Measurements from ENCODE around the gene IRF9. TPM values are rescaled to one million over a fixed set of nuclear protein-coding genes. Genes with fewer than 3 reads are reported as not detected.
"Not testable (repeated sequence)": the region's sequence is repeated elsewhere in the genome, so short reads cannot be mapped to it uniquely, and the experiment has no call there.

The IRF9 gene
- total and polyA plus RNA-seq, 2 experiments from 2014 or later = 8.2 to 8.4 TPM

GRCh38 chr14:24198814-24199524, 37.9 kb downstream of the IRF9 start (continued):
- TF ChIP-seq ZNF462 (CRISPR knock-in tag; IDR thresholded peaks at IDR 0.05) (no peak), ZNF114 (CRISPR knock-in tag; IDR thresholded peaks at IDR 0.05) (no peak), ETS1 (IDR thresholded peaks at IDR 0.05) (no peak), ZNF331 (CRISPR knock-in tag; IDR thresholded peaks at IDR 0.05; ENCODE audit: low read depth) (no peak), JUNB (IDR thresholded peaks at IDR 0.05; ENCODE audit: unreplicated experiment) (no peak), NANOG (IDR thresholded peaks at IDR 0.05; ENCODE audit: borderline replicate concordance) (no peak), POLR2AphosphoS5 (IDR thresholded peaks at IDR 0.05; ENCODE audit: low read depth) (no peak), EZH2 (IDR thresholded peaks at IDR 0.05; ENCODE audit: low read depth, unreplicated experiment) (no peak), STAT1 (IDR thresholded peaks at IDR 0.05; ENCODE audit: unreplicated experiment) (no peak)

DNA sequence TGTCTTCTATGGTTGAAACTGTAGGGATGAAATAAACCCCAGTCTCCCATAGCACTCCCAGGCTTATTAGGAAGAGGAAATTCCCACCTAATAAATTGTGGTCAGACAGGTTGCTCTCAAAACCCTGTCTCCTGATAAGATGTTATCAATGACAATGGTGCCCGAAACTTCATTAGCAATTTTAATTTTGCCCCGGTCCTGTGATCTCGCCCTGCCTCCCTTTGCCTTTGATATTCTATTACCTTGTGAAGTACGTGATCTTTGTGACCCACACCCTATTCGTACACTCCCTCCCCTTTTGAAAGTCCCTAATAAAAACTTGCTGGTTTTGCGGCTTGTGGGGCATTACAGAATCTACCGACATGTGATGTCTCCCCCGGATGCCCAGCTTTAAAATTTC, 41.5 kb downstream of the IRF9 start:
- H3K4me3 Mint-ChIP-seq = peak overlapping the region; percentile 56
- Histone ChIP-seq H3K4me3 (peak overlapping the region; percentile 41), H3K4me2 (peak overlapping the region; percentile 27; the same call in 1 of the 2 replicates), H3K36me3 (ENCODE audit: insufficient read depth) (0 out of 2 replicates have a peak, but pooled peaks cover 11% of the 10 kb centered on the region), H3K27ac (ENCODE audit: low read depth) (peak overlapping the region; percentile 86)
- peak overlapping the region; percentile 80 for H3K27ac Mint-ChIP-seq
- H3K4me1 Mint-ChIP-seq = peaks cover 33% of the 10 kb centered on the region
- DNase-seq (ENCODE audit: low spot score) (peak; percentile 46), ATAC-seq (peak; percentile 30)
- not testable (repeated sequence) for H2AFZ ChIP-seq; H4K20me1 ChIP-seq (replicated peaks; ENCODE audit: insufficient read depth); H3K79me2 ChIP-seq (replicated peaks; ENCODE audit: insufficient read depth); H3K4me1 ChIP-seq (ENCODE audit: insufficient read depth); H3K9me2 ChIP-seq (ENCODE audit: insufficient read depth); H3F3A ChIP-seq (replicated peaks; ENCODE audit: low read depth); H3K27me3 ChIP-seq (ENCODE audit: insufficient read depth)
- peaks cover 16% of the 10 kb centered on the region for H3K27me3 Mint-ChIP-seq (ENCODE audit: insufficient read depth, low read depth, poor library complexity)
- H3K36me3 Mint-ChIP-seq (ENCODE audit: low read depth) = peaks cover 84% of the 10 kb centered on the region
- H3K9me3 Mint-ChIP-seq = peaks cover 35% of the 10 kb centered on the region

- peaks cover 33% of the 10 kb centered on the region for H3K4me1 Mint-ChIP-seq
- not testable (repeated sequence) for H3K9me2 ChIP-seq (ENCODE audit: insufficient read depth); H2AFZ ChIP-seq; ATAC-seq; H3F3A ChIP-seq (replicated peaks; ENCODE audit: low read depth); DNase-seq (ENCODE audit: low spot score); H3K27me3 ChIP-seq (ENCODE audit: insufficient read depth); H4K20me1 ChIP-seq (replicated peaks; ENCODE audit: insufficient read depth); H3K79me2 ChIP-seq (replicated peaks; ENCODE audit: insufficient read depth); H3K4me3 ChIP-seq; H3K4me1 ChIP-seq (ENCODE audit: insufficient read depth)
- Histone ChIP-seq H3K27ac (ENCODE audit: low read depth) (peak overlapping the region; percentile 73), H3K36me3 (ENCODE audit: insufficient read depth) (peaks cover 14% of the 10 kb centered on the region; the same call in 1 of the 2 replicates), H3K4me2 (0 out of 2 replicates have a peak overlapping the region, but pooled peaks have one; percentile 9)
- peaks cover 35% of the 10 kb centered on the region for H3K9me3 Mint-ChIP-seq
- H3K27me3 Mint-ChIP-seq (ENCODE audit: insufficient read depth, low read depth, poor library complexity) = peaks cover 16% of the 10 kb centered on the region
- H3K36me3 Mint-ChIP-seq (ENCODE audit: low read depth) = peaks cover 88% of the 10 kb centered on the region
- peak overlapping the region; percentile 56 for H3K4me3 Mint-ChIP-seq
- peak overlapping the region; percentile 80 for H3K27ac Mint-ChIP-seq
These were observed 42.3 kb downstream of the IRF9 start for GRCh38 chr14:24203249-24203886.

Data from GM23338 (cell line).